Retinal pigment epithelial cell (primary cell): ENCODE results near the gene PDK3.

Source experiments
- DNase-seq: peaks from one replicate; pipeline ENCODE4 v3.0.0-alpha.2; 2010; ENCODE audit warnings: low read depth
- H3K4me3 ChIP-seq: 2 replicates; pipeline ENCODE4 v1.5.1; 2011; ENCODE audit warnings: mild to moderate bottlenecking, low read length, control low read depth, moderate library complexity
- CTCF ChIP-seq: conservative IDR thresholded peaks from 2 replicates; pipeline ENCODE4 v1.5.1; 2011; ENCODE audit warnings: low read depth, low read length, control low read depth, inconsistent platforms

The PDK3 gene

GRCh38 chrX:24426921-24427746 lies 38.0 kb upstream of the PDK3 start:
- H3K4me3 ChIP-seq = no peak overlapping the region
- no peak for DNase-seq
- TF ChIP-seq CTCF = no peak

GRCh38 chrX:24427747-24428019 lies 37.4 kb upstream of the PDK3 start:
- no peak for TF ChIP-seq CTCF
- DNase-seq = no peak
- no peak overlapping the region for H3K4me3 ChIP-seq

- H3K4me3 ChIP-seq = no peak overlapping the region
- no peak for DNase-seq
- no peak for TF ChIP-seq CTCF
Observed at GRCh38 chrX:24428516-24428915, 36.6 kb upstream of the PDK3 start.

- no peak for TF ChIP-seq CTCF
- DNase-seq = no peak
- H3K4me3 ChIP-seq = no peak overlapping the region
Observed at GRCh38 chrX:24435060-24435459, 30.0 kb upstream of the PDK3 start.

GRCh38 chrX:24443918-24444317 lies 21.2 kb upstream of the PDK3 start:
- no peak overlapping the region for H3K4me3 ChIP-seq
- TF ChIP-seq CTCF = no peak
- no peak for DNase-seq

GRCh38 chrX:24444645-24445044 lies 20.4 kb upstream of the PDK3 start:
- no peak for TF ChIP-seq CTCF
- no peak for DNase-seq
- no peak overlapping the region for H3K4me3 ChIP-seq

GRCh38 chrX:24448762-24449250 lies 16.3 kb upstream of the PDK3 start:
- TF ChIP-seq CTCF = no peak
- peak; percentile 13 for DNase-seq
- H3K4me3 ChIP-seq = no peak overlapping the region
